OCI-LY3 (cell line): ENCODE data around the gene EMX1.

ENCODE experiments used
- CTCF ChIP-seq: fragments of 200-600, 300-600 bp; sonication (generic); IDR thresholded peaks from 2 replicates; pipeline ENCODE4 v1.5.1; 2014; ENCODE audit warnings: antibody characterized with exemption, low read length, low read depth
- EZH2phosphoT487 ChIP-seq: fragments of 200-600 bp; shearing (Covaris generic); IDR thresholded peaks from 2 replicates; pipeline ENCODE4 v1.6.1; 2018; ENCODE audit warnings: antibody characterized with exemption, mixed run types, low read depth

GRCh38 chr2:72956936-72957335, 39.6 kb downstream of the EMX1 start:
- TF ChIP-seq CTCF (no peak), EZH2phosphoT487 (no peak)
